WTC11 (cell line): ENCODE results near the gene ZNF14. TPM values are rescaled to one million over a fixed set of nuclear protein-coding genes. Genes with fewer than 3 reads are reported as not detected.
A peak's percentile ranks its signal among the peaks of the same experiment; 100 is the strongest.

ENCODE experiments used
- ATAC-seq: fragments of 200-7000 bp; cut with Tn5 transposase; 2 replicates; pipeline ENCODE4 v1.10.0; 2021; ENCODE audit warnings: mild to moderate bottlenecking, moderate library complexity
- CTCF ChIA-PET: fragments of 300-600 bp; sonication (Branson Sonifier 250); formaldehyde crosslinking; loops from one replicate; lab custom pipeline; 2021; ENCODE audit warnings: antibody characterized with exemption; lab: Charles Lee
- POLR2A ChIA-PET: fragments of 350-600 bp; sonication (Branson Sonifier 250); formaldehyde crosslinking; loops from one replicate; lab custom pipeline; 2021; ENCODE audit warnings: antibody characterized with exemption; lab: Charles Lee
- DNase-seq: peaks from one replicate; pipeline ENCODE4 v3.0.0; 2021; ENCODE audit warnings: low spot score
- H3K27ac Mint-ChIP-seq: 2 replicates; pipeline ENCODE4 v1.8.0; 2021; ENCODE audit warnings: mixed read lengths
- H3K27me3 Mint-ChIP-seq: 2 replicates; pipeline ENCODE4 v1.8.0; 2021; ENCODE audit warnings: low read depth, mild to moderate bottlenecking, moderate library complexity, mixed read lengths
- H3K36me3 Mint-ChIP-seq: 2 replicates; pipeline ENCODE4 v1.8.0; 2021; ENCODE audit warnings: mixed read lengths
- H3K4me1 Mint-ChIP-seq: 2 replicates; pipeline ENCODE4 v1.8.0; 2022; ENCODE audit warnings: mixed read lengths
- H3K4me3 Mint-ChIP-seq: 2 replicates; pipeline ENCODE4 v1.8.0; 2021; ENCODE audit warnings: mild to moderate bottlenecking, moderate library complexity, mixed read lengths
- H3K9me3 Mint-ChIP-seq: 2 replicates; pipeline ENCODE4 v1.8.0; 2021; ENCODE audit warnings: mixed read lengths
- ARID4B ChIP-seq: sonication (generic); formaldehyde crosslinking; IDR thresholded peaks from 2 replicates; pipeline ENCODE4 v1.8.0; 2023; ENCODE audit warnings: missing genetic modification reagents, mild to moderate bottlenecking, borderline replicate concordance
- FOXP1 ChIP-seq: sonication (generic); formaldehyde crosslinking; IDR thresholded peaks from 2 replicates; pipeline ENCODE4 v1.8.0; 2022; ENCODE audit warnings: missing genetic modification reagents, mild to moderate bottlenecking, moderate library complexity, borderline replicate concordance
- KAT7 ChIP-seq: sonication (generic); formaldehyde crosslinking; IDR thresholded peaks from 2 replicates; pipeline ENCODE4 v1.8.1; 2023; ENCODE audit warnings: missing genetic modification reagents, mild to moderate bottlenecking, borderline replicate concordance
- MAX ChIP-seq: sonication (generic); formaldehyde crosslinking; IDR thresholded peaks from 2 replicates; pipeline ENCODE4 v1.8.0; 2022; ENCODE audit warnings: mild to moderate bottlenecking, missing genetic modification reagents
- RELA ChIP-seq: sonication (generic); formaldehyde crosslinking; IDR thresholded peaks from 2 replicates; pipeline ENCODE4 v1.8.1; 2022; ENCODE audit warnings: missing genetic modification reagents, mild to moderate bottlenecking, borderline replicate concordance
- TEAD1 ChIP-seq: sonication (generic); formaldehyde crosslinking; IDR thresholded peaks from 2 replicates; pipeline ENCODE4 v1.8.0; 2022; ENCODE audit warnings: mild to moderate bottlenecking, missing genetic modification reagents
- TP53 ChIP-seq: sonication (generic); formaldehyde crosslinking; IDR thresholded peaks from 2 replicates; pipeline ENCODE4 v1.8.1; 2023; ENCODE audit warnings: mild to moderate bottlenecking, missing genetic modification reagents
- ZNF232 ChIP-seq: sonication (generic); formaldehyde crosslinking; IDR thresholded peaks from 2 replicates; pipeline ENCODE4 v1.8.0; 2022; ENCODE audit warnings: mild to moderate bottlenecking, missing genetic modification reagents
- ZNF396 ChIP-seq: fragments of 250-450 bp; sonication (Bioruptor Pico); IDR thresholded peaks from 2 replicates; pipeline ENCODE4 v1.8.0; 2021; ENCODE audit warnings: mild to moderate bottlenecking, moderate library complexity, borderline replicate concordance
- ZNF416 ChIP-seq: fragments of 250-450 bp; sonication (Bioruptor Pico); IDR thresholded peaks from 2 replicates; pipeline ENCODE4 v1.9.0; 2021; ENCODE audit warnings: mild to moderate bottlenecking, inconsistent platforms
- ZNF425 ChIP-seq: fragments of 250-450 bp; sonication (Bioruptor Pico); conservative IDR thresholded peaks from 2 replicates; pipeline ENCODE4 v1.9.0; 2021; ENCODE audit warnings: mild to moderate bottlenecking
- total RNA-seq: library from RNA; stranded (reverse); gene quantifications from 3 replicates; pipeline ENCODE4 v1.2.3, GENCODE V29; 2021
- TF ChIP-seq, protein P1 (sequence below): fragments of 250-450 bp; sonication (Bioruptor Pico); IDR thresholded peaks from 2 replicates; pipeline ENCODE4 v1.9.0; 2021; ENCODE audit warnings: mild to moderate bottlenecking
- TF ChIP-seq, protein P2 (sequence below): sonication (generic); formaldehyde crosslinking; IDR thresholded peaks from 2 replicates; pipeline ENCODE4 v1.8.1; 2023; ENCODE audit warnings: mild to moderate bottlenecking, missing genetic modification reagents, borderline replicate concordance

Gene ZNF14
- total RNA-seq, 1 experiment from 2014 or later = 5.7 TPM

- TF ChIP-seq ZNF425 (CRISPR knock-in tag) = no peak
- peak; percentile 58; the same call in 1 of the 2 replicates for TF ChIP-seq TP53 (CRISPR knock-in tag)
- TF ChIP-seq, protein P1, sequence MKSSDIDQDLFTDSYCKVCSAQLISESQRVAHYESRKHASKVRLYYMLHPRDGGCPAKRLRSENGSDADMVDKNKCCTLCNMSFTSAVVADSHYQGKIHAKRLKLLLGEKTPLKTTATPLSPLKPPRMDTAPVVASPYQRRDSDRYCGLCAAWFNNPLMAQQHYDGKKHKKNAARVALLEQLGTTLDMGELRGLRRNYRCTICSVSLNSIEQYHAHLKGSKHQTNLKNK = no peak
- TF ChIP-seq TEAD1 (CRISPR knock-in tag) = peak; percentile 64; the same call in 1 of the 2 replicates
- TF ChIP-seq FOXP1 = peak; percentile 54; the same call in 1 of the 2 replicates
- peak; percentile 73; the same call in 1 of the 2 replicates for TF ChIP-seq KAT7
- no peak; the same call in 1 of the 2 replicates for TF ChIP-seq ARID4B (CRISPR knock-in tag)
- TF ChIP-seq RELA (CRISPR knock-in tag) = 0 out of 2 replicates have a peak, but pooled peaks have one; percentile 16
- TF ChIP-seq MAX = peak; percentile 63
- peak; percentile 70; the same call in 1 of the 2 replicates for TF ChIP-seq ZNF416 (CRISPR knock-in tag)
Observed at GRCh38 chr19:19663256-19664120, 69.4 kb downstream of the ZNF14 start, which contains the start of gene ATP13A1 (continued).

- ATAC-seq (no peak), DNase-seq (no peak)
- Mint-ChIP-seq H3K27me3 (no peaks in the 10 kb centered on the region; the same call in 1 of the 2 replicates), H3K9me3 (no peaks in the 10 kb centered on the region), H3K27ac (peak overlapping the region; percentile 87), H3K4me1 (peaks cover 23% of the 10 kb centered on the region), H3K4me3 (peak overlapping the region; percentile 94)
- POLR2A ChIA-PET = no interaction called here
- CTCF ChIA-PET = interaction anchor here (1.4 to 2.1 kb wide), 2 partner anchors 19 to 131 kb away, joined by 6 to 10 read pairs; partner anchors contain the start of gene GMIP
- TF ChIP-seq, protein P2, sequence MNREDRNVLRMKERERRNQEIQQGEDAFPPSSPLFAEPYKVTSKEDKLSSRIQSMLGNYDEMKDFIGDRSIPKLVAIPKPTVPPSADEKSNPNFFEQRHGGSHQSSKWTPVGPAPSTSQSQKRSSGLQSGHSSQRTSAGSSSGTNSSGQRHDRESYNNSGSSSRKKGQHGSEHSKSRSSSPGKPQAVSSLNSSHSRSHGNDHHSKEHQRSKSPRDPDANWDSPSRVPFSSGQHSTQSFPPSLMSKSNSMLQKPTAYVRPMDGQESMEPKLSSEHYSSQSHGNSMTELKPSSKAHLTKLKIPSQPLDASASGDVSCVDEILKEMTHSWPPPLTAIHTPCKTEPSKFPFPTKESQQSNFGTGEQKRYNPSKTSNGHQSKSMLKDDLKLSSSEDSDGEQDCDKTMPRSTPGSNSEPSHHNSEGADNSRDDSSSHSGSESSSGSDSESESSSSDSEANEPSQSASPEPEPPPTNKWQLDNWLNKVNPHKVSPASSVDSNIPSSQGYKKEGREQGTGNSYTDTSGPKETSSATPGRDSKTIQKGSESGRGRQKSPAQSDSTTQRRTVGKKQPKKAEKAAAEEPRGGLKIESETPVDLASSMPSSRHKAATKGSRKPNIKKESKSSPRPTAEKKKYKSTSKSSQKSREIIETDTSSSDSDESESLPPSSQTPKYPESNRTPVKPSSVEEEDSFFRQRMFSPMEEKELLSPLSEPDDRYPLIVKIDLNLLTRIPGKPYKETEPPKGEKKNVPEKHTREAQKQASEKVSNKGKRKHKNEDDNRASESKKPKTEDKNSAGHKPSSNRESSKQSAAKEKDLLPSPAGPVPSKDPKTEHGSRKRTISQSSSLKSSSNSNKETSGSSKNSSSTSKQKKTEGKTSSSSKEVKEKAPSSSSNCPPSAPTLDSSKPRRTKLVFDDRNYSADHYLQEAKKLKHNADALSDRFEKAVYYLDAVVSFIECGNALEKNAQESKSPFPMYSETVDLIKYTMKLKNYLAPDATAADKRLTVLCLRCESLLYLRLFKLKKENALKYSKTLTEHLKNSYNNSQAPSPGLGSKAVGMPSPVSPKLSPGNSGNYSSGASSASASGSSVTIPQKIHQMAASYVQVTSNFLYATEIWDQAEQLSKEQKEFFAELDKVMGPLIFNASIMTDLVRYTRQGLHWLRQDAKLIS (CRISPR knock-in tag) = no peak
- TF ChIP-seq ZNF232 (CRISPR knock-in tag) = 0 out of 2 replicates have a peak, but pooled peaks have one; percentile 12
- no peak for TF ChIP-seq ZNF396 (CRISPR knock-in tag)
- 0 out of 2 replicates have a peak, but pooled peaks have one; percentile 8 for TF ChIP-seq MAX
- TF ChIP-seq, all 79 proteins: peak for 2
- peaks cover 21% of the 10 kb centered on the region for H3K36me3 Mint-ChIP-seq
Observed at GRCh38 chr19:19662871-19663255, 70.0 kb downstream of the ZNF14 start.
